H1 (cell line): ENCODE results near the gene MXRA8. TPM values are rescaled to one million over a fixed set of nuclear protein-coding genes. Genes with fewer than 3 reads are reported as not detected.

Experiments
- CTCF ChIA-PET: fragments of 300-600 bp; sonication (Branson Sonifier 250); formaldehyde crosslinking; loops from one replicate; lab custom pipeline; 2021; ENCODE audit not compliant: partially characterized antibody; lab: Charles Lee
- POLR2A ChIA-PET: fragments of 300-600 bp; sonication (Branson Sonifier 250); formaldehyde crosslinking; loops from one replicate; lab custom pipeline; 2021; ENCODE audit warnings: inconsistent platforms; ENCODE audit not compliant: partially characterized antibody; lab: Charles Lee
- DNase-seq, 2 experiments: peaks; one replicate each; pipeline versions ENCODE4 v3.0.0 to v3.0.0-alpha.2; 2010 to 2022; ENCODE audit warnings: low spot score in 2 of 2, low read depth in 1 of 2, mixed read lengths in 1 of 2
- FAIRE-seq: peaks from 2 replicates; lab custom pipeline; 2011; peaks lifted over from hg19 to GRCh38; lab: Jason Lieb, UNC
- H2AFZ ChIP-seq: 2 replicates; pipeline ENCODE4 v1.8.1; 2012; ENCODE audit warnings: low read length, inconsistent platforms
- H2AK5ac ChIP-seq: 2 replicates; pipeline ENCODE4 v1.6.1; 2013; ENCODE audit warnings: low read depth, low read length
- H2BK120ac ChIP-seq: replicated peaks from 2 replicates; pipeline ENCODE3; 2013; ENCODE audit warnings: low read depth, low read length, inconsistent platforms
- H2BK12ac ChIP-seq: 2 replicates; pipeline ENCODE4 v1.6.1; 2013; ENCODE audit warnings: low read depth, low read length
- H2BK15ac ChIP-seq: 2 replicates; pipeline ENCODE4 v1.6.1; 2013; ENCODE audit warnings: low read length
- H2BK20ac ChIP-seq: 2 replicates; pipeline ENCODE4 v1.6.1; 2013; ENCODE audit warnings: low read length
- H2BK5ac ChIP-seq: 2 replicates; pipeline ENCODE4 v1.6.1; 2013; ENCODE audit warnings: low read depth, low read length
- H3K14ac ChIP-seq: 2 replicates; pipeline ENCODE4 v1.6.1; 2013; ENCODE audit warnings: inconsistent platforms; ENCODE audit not compliant: insufficient read length
- H3K18ac ChIP-seq: 2 replicates; pipeline ENCODE4 v1.6.1; 2013; ENCODE audit warnings: low read length; ENCODE audit errors: extremely low read depth
- H3K23ac ChIP-seq: 2 replicates; pipeline ENCODE4 v1.6.1; 2013; ENCODE audit warnings: inconsistent platforms; ENCODE audit not compliant: insufficient read length
- H3K23me2 ChIP-seq: 2 replicates; pipeline ENCODE4 v1.6.1; 2013; ENCODE audit warnings: low read depth, low read length
- H3K27ac ChIP-seq: 2 replicates; pipeline ENCODE4 v1.6.1; 2011; ENCODE audit warnings: low read depth, low read length, inconsistent platforms
- H3K27me3 ChIP-seq, 4 experiments: replicated peaks in 1 of 4; 1 replicate in 1 of 4; 2 replicates in 3 of 4; pipeline versions ENCODE4 v1.6.1 to v1.8.1; 2011 to 2013; ENCODE audit warnings: low read length in 3 of 4, mild to moderate bottlenecking in 3 of 4, inconsistent platforms in 2 of 4, mixed read lengths in 2 of 4, moderate library complexity in 1 of 4; ENCODE audit not compliant: control insufficient read depth in 3 of 4, insufficient read depth in 3 of 4; ENCODE audit errors: extremely low read depth in 1 of 4
- H3K36me3 ChIP-seq, 4 experiments: 2 replicates each; pipeline versions ENCODE4 v1.6.1 to v1.8.1; 2011 to 2013; ENCODE audit warnings: mild to moderate bottlenecking in 4 of 4, low read length in 3 of 4, moderate library complexity in 2 of 4, control low read depth in 1 of 4, inconsistent platforms in 1 of 4; ENCODE audit not compliant: insufficient read depth in 4 of 4, control insufficient read depth in 2 of 4
- H3K4ac ChIP-seq: replicated peaks from 2 replicates; pipeline ENCODE3; 2013; ENCODE audit warnings: low read length, low read depth, mixed read lengths, inconsistent platforms; ENCODE audit not compliant: insufficient read length
- H3K4me1 ChIP-seq, 4 experiments: replicated peaks in 1 of 4; 1 replicate in 1 of 4; 2 replicates in 3 of 4; pipeline versions ENCODE4 v1.6.1 to v1.8.1; 2011 to 2013; ENCODE audit warnings: low read length in 3 of 4, inconsistent platforms in 2 of 4, mixed read lengths in 1 of 4; ENCODE audit not compliant: insufficient read depth in 4 of 4, control insufficient read depth in 3 of 4
- H3K4me2 ChIP-seq, 2 experiments: 2 replicates each; pipeline versions ENCODE4 v1.6.1 to v1.8.1; 2011 to 2013; ENCODE audit warnings: low read depth in 2 of 2, low read length in 2 of 2, control low read depth in 1 of 2, inconsistent platforms in 1 of 2, mild to moderate bottlenecking in 1 of 2; ENCODE audit not compliant: insufficient read depth in 1 of 2
- H3K4me3 ChIP-seq, 4 experiments: fragments of 200-600, 300-600 bp in 1 of 4; sonication (generic), shearing (Covaris generic), sonication (Bioruptor Twin) in 1 of 4; 2 replicates each; pipeline versions ENCODE4 v1.5.1 to v1.8.1; 2011 to 2016; ENCODE audit warnings: low read length in 4 of 4, low read depth in 3 of 4, control low read depth in 2 of 4, inconsistent platforms in 2 of 4, mild to moderate bottlenecking in 2 of 4, mixed read lengths in 1 of 4, moderate library complexity in 1 of 4; ENCODE audit not compliant: insufficient read depth in 2 of 4; ENCODE audit errors: extremely low read depth in 1 of 4
- H3K56ac ChIP-seq: replicated peaks from 2 replicates; pipeline ENCODE3; 2013; ENCODE audit warnings: low read depth, mild to moderate bottlenecking, mixed read lengths, low read length, inconsistent platforms; ENCODE audit not compliant: insufficient read length
- H3K79me1 ChIP-seq: 2 replicates; pipeline ENCODE4 v1.6.1; 2013; ENCODE audit warnings: low read depth, low read length, control low read depth
- H3K79me2 ChIP-seq, 2 experiments: 2 replicates each; pipeline versions ENCODE4 v1.6.1 to v1.8.1; 2012 to 2013; ENCODE audit warnings: low read length in 2 of 2, mild to moderate bottlenecking in 2 of 2, inconsistent platforms in 1 of 2; ENCODE audit not compliant: insufficient read depth in 2 of 2, control insufficient read depth in 1 of 2
- H3K9ac ChIP-seq, 4 experiments: replicated peaks in 1 of 4; 1 replicate in 1 of 4; 2 replicates in 3 of 4; pipeline versions ENCODE4 v1.6.1 to v1.8.1; 2011 to 2013; ENCODE audit warnings: low read depth in 3 of 4, low read length in 3 of 4, control low read depth in 2 of 4, mild to moderate bottlenecking in 2 of 4, moderate library complexity in 2 of 4, inconsistent platforms in 1 of 4; ENCODE audit errors: extremely low read depth in 1 of 4
- H3K9me3 ChIP-seq, 2 experiments: 2 replicates each; pipeline versions ENCODE4 v1.6.1 to v1.8.1; 2012 to 2013; ENCODE audit warnings: mild to moderate bottlenecking in 2 of 2, moderate library complexity in 2 of 2, control low read depth in 1 of 2, inconsistent platforms in 1 of 2, low read depth in 1 of 2, low read length in 1 of 2, mixed read lengths in 1 of 2; ENCODE audit not compliant: insufficient read depth in 2 of 2
- H4K20me1 ChIP-seq, 2 experiments: replicated peaks in 1 of 2; 2 replicates each; pipeline versions ENCODE3 to v1.8.1; 2011 to 2013; ENCODE audit warnings: inconsistent platforms in 2 of 2, low read length in 2 of 2, mild to moderate bottlenecking in 1 of 2; ENCODE audit not compliant: insufficient read depth in 2 of 2, control insufficient read depth in 1 of 2
- H4K5ac ChIP-seq: 2 replicates; pipeline ENCODE4 v1.6.1; 2013; ENCODE audit warnings: low read length, low read depth, mixed read lengths, inconsistent platforms; ENCODE audit not compliant: insufficient read length
- H4K8ac ChIP-seq: 2 replicates; pipeline ENCODE4 v1.8.0; 2013; ENCODE audit warnings: mild to moderate bottlenecking, moderate library complexity, low read length, inconsistent platforms; ENCODE audit not compliant: insufficient read depth; ENCODE audit errors: extremely low read depth
- H4K91ac ChIP-seq: replicated peaks from 2 replicates; pipeline ENCODE3; 2013; ENCODE audit warnings: low read length, mixed read lengths, inconsistent platforms; ENCODE audit not compliant: insufficient read length
- CHD2 ChIP-seq: IDR thresholded peaks from 2 replicates; pipeline ENCODE4 v1.6.1; 2012; ENCODE audit warnings: low read length, improper control_type of control experiment
- FOSL1 ChIP-seq: IDR thresholded peaks from 2 replicates; pipeline ENCODE4 v1.6.1; 2011; ENCODE audit warnings: mild to moderate bottlenecking, low read depth, low read length, moderate library complexity; ENCODE audit not compliant: insufficient read depth
- RBBP5 ChIP-seq: IDR thresholded peaks from 2 replicates; pipeline ENCODE4 v1.7.1; 2012; ENCODE audit warnings: low read depth, mild to moderate bottlenecking, inconsistent platforms, low read length, moderate library complexity, borderline replicate concordance
- RXRA ChIP-seq: IDR thresholded peaks from 2 replicates; pipeline ENCODE4 v1.6.1; 2011; ENCODE audit warnings: low read depth, mild to moderate bottlenecking, low read length, moderate library complexity; ENCODE audit not compliant: insufficient read depth
- TAF1 ChIP-seq: IDR thresholded peaks from 2 replicates; pipeline ENCODE4 v1.6.1; 2011; ENCODE audit warnings: mild to moderate bottlenecking, low read depth, low read length
- WGBS, 2 experiments: shearing (Covaris generic) in 1 of 2; methylation state at CpG; one replicate each; pipeline versions ENCODE4 v1.1.6 to v1.1.7; 2013 to 2015; ENCODE audit warnings: low lambda C conversion rate in 2 of 2, mixed read lengths in 2 of 2, inconsistent platforms in 1 of 2, low coverage in 1 of 2, missing lambda C conversion rate in 1 of 2; ENCODE audit not compliant: insufficient replicate concordance in 2 of 2, insufficient coverage in 1 of 2, insufficient read length in 1 of 2; ENCODE audit errors: extremely low coverage in 1 of 2, missing lambda C conversion rate in 1 of 2; 5-methylcytosine and 5-hydroxymethylcytosine counted together
- polyA plus RNA-seq, 7 experiments: library from polyadenylated mRNA; depleted of rRNA in 3 of 7; stranded (reverse) in 5 of 7; unstranded in 2 of 7; fragments of >200 nt in 5 of 7; fragments of 200-250 nt in 2 of 7; gene quantifications; 1 replicate in 5 of 7; 2 replicates in 1 of 7; 4 replicates in 1 of 7; pipeline versions ENCODE4 v1.2.1 to v1.2.3, GENCODE V29; 2011 to 2013; ENCODE audit warnings: missing spikeins in 2 of 7, mixed read lengths in 2 of 7
- total RNA-seq: library from RNA; stranded (reverse); fragmentation: NEBNext Ultra II Directional; extraction: Animal tissue kit (Norgen Biotek cat#: 25700); gene quantifications from 2 replicates; pipeline ENCODE4 v1.2.1, GENCODE V29; 2021

Gene MXRA8
- total and polyA plus RNA-seq, 2 of the 8 experiments (the other 6 are each of a cell fraction or from before 2014, with no cell fraction given) = 10.5 to 17.2 TPM

- Histone ChIP-seq H3K4me1 (no peaks in the 10 kb centered on the region; a peak in 1 of 7 replicates), H3K9me3 (peaks cover 0 to 5% of the 10 kb centered on the region in 2 experiments; a peak in 1 of 4 replicates), H3K56ac (no peak overlapping the region), H3K18ac (no peak overlapping the region), H3K79me1 (peaks cover 12% of the 10 kb centered on the region), H2BK15ac (no peak overlapping the region), H2BK5ac (no peak overlapping the region), H2AFZ (no peak overlapping the region), H4K5ac (no peak overlapping the region), H4K20me1 (peaks cover 14 to 32% of the 10 kb centered on the region in 2 experiments), H3K23ac (no peak overlapping the region), H3K4me3 (no peak overlapping the region), H3K4me2 (no peak overlapping the region), H3K9ac (no peak overlapping the region), H2BK20ac (no peak overlapping the region), H3K23me2 (no peaks in the 10 kb centered on the region; the same call in 1 of the 2 replicates), H2BK120ac (no peak overlapping the region), H3K14ac (no peak overlapping the region), H2BK12ac (no peak overlapping the region), H3K36me3 (peaks cover 2 to 44% (median 15%) of the 10 kb centered on the region in 4 experiments; a peak in 7 of 8 replicates), H4K8ac (no peak overlapping the region), H3K27me3 (no peaks in the 10 kb centered on the region; a peak in 1 of 7 replicates), H2AK5ac (no peak overlapping the region), H4K91ac (no peak overlapping the region), H3K27ac (no peak overlapping the region), H3K79me2 (no peaks in the 10 kb centered on the region), H3K4ac (no peak overlapping the region)
- no peak for FAIRE-seq
- TF ChIP-seq RBBP5 (no peak), FOSL1 (no peak), RXRA (no peak), CHD2 (no peak), TAF1 (0 out of 2 replicates have a peak, but pooled peaks have one; percentile 8)
- ChIA-PET POLR2A (interaction anchor here (0.9 to 9.0 kb wide), 4 partner anchors 11 to 74 kb away, joined by 3 to 134 read pairs (median 15); no protein-coding TSS in a partner anchor), CTCF (interaction anchor here (0.6 to 3.2 kb wide), 7 partner anchors 8 to 66 kb away, joined by 3 to 13 read pairs (median 4); no protein-coding TSS in a partner anchor)
- DNase-seq = peak in 1 of 2 experiments; percentile 87
- 59% methylated on average over 6 of the region's 18 CpGs; no CpG with 5 or more reads in 1 of the 2 experiments for WGBS, 2 experiments
These were observed 20.6 kb downstream of the MXRA8 start for GRCh38 chr1:1337793-1338147.
